Stimulated activated CD4-positive, alpha-beta T cell treated with anti-CD3 and anti-CD28 coated beads, TNF-alpha, amount 100 ng/mL, for 4 hours (primary cell): ENCODE results near the gene RFX5.
A peak's percentile ranks its signal among the peaks of the same experiment; 100 is the strongest.

Experiments used
- DNase-seq, 3 experiments: peaks; one replicate each; pipeline ENCODE4 v3.0.0-alpha.2; 2020; ENCODE audit warnings: low read depth in 3 of 3

RFX5 gene

DNA sequence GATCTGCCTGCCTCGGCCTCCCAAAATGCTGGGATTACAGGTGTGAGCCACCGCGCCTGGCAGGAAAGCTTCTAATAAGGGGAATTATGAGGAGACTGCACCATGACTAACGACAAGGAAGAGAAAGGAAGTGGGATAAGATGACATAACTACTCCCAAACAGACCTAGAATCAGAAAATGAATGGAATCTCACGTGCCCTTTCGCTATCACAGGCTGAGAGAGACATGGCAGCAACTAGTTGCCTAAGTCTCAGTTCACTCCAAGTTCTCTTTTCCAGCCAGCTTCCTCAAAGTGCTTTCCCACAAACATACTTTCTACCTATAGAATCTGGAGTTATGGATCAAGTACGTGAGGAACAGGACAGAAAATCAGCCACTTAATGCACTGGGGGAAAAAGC, 21.8 kb downstream of the RFX5 start:
- no peak for DNase-seq

DNA sequence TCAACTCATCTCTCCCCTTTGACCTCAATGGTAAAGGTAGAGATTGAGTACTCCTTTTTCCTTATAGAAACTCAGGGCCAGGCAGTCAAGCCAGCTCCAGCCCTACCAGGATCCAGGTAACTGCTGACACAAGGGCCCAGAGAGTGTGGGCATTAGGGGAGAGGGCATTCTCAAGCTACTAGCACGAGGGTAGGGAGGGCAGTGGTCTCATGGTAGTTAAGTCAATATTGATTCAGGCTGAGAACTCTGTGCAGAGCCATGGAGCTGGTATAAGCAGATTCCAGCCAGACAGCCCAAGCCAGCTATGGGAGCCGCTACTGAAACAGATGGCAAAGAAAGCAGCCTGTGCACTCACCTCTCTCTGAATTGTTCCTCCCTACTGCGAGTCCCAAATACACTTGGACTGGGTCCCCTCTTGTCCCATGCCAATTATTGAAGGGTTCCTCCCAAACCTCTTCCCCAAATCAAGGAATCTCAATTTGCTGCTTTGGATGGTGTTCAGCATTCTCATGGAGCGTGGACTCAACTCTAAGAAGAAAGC, 22.6 kb downstream of the RFX5 start:
- no peak for DNase-seq

DNA sequence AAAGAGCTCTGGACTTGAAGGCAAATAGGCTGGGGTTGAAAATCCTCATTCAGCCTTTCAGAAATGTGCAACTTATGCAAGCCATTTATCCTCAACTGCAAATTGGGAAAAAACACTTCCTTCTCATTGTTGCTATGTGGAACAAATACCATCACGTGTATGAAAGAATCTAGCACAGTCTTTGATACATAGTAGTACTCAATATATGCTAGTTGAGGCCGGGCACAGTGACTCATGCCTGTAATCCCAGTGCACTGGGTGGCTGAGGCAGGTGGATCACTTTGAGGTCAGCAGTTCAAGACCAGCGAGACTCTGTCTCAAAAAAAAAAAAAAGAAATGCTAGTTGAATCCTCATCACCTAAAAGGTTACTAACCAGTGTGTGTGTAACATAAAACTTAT, 28.1 kb downstream of the RFX5 start:
- no peak for DNase-seq

DNA sequence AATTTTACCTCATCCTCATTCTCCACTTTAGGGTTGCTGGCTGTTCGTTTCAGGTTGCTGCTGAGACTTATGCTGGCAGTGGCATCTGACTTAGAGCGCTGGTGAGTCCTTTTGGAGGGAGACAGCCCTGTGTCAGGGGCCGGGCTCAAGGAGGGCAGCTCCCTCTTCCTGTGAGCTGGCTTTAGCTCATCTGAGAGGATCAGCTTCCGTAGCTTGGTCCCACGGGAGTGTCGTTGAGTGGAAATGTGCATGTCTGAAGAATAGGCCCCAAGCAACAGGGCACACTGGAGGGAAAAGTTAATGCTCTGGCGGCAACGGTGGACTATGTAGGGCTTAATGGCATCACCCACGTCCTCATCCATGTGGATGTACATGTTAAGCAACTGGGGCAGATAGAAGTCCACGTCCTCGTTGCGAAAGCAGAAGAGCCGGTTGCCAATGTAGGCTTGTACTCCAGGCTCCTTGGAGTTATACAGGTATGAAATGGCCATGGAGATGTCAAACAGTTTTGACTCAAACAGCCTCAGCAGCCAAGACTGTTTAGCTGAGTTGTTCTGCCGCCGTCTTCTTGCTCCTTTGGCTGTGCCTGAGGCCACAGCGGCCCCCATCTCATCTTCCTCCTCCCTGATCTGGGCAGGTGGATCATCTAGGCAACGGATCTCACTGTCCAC, 31.4 kb downstream of the RFX5 start:
- DNase-seq, result no peak

DNA sequence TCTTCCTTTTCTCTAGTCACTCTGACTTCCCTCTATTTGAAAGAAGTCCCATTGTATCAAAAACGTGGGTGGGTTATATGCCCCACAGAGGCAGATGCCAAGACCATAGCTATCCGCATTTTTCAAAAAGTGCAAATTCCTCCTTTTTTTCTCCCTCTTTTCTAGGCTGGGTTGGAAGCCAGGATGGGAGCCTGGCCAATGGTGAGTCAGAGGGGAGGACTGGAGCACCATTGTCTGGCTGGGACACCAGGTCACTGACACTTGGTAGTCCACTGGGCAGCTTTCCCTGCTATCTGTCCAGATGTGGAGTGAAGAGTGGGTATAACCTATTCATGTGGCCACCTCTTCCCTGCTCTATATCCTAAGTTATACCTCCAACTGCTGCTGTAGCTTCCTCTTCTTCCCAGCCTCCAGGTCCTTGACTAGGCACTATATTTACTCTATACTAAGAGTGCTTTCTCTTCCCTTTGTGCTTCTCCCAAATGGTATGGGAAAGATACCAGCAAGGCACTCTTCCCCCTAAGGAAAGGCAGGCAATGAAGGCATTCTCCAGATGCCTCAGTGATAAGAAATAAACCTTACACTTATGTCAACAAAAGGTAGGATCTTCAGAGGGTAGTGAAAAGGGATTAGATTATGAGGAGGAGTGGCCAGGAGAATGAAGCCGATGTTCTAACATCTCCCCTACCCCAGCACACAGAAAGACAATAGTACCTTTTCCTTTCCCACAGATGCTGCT, 32.7 kb downstream of the RFX5 start:
- no peak for DNase-seq

DNA sequence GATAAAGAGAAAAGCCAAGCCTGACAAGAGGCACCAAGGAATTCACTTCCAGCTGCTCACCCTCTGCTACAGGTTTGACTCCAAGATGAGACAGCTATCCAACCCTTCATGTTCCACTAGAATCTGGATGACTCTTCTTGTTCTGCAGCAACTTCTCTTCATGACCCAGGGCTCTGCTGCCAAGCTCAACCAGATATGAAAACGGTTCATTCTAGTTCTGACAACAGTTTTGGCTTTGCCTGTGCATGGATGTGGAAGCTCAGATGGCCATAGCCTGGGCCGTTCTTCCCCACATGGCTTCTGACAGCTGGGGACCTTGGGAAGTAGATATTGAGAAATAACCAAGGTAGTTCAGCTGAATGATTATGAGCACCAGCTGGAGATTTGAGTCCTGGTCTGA, 33.6 kb downstream of the RFX5 start:
- DNase-seq, result no peak

DNA sequence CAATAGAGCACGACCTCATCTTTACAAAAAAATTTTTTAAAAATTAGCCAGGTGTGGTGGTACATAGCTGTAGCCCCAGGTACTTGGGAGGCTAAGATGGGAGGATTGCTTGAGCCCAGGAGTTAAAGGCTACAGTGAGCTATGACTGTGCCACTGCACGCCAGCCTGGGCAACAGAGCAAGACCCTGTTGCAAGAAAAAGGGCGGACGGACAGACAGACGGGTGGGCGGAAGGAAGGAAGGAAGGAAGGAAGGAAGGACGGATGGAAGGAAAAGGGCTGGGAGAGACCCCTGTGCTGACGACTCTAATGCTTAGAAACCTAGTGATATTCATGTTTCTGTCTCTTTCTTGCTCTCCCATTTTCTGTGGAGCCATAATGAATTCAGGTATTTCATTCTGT, 34.2 kb downstream of the RFX5 start:
- no peak for DNase-seq

DNA sequence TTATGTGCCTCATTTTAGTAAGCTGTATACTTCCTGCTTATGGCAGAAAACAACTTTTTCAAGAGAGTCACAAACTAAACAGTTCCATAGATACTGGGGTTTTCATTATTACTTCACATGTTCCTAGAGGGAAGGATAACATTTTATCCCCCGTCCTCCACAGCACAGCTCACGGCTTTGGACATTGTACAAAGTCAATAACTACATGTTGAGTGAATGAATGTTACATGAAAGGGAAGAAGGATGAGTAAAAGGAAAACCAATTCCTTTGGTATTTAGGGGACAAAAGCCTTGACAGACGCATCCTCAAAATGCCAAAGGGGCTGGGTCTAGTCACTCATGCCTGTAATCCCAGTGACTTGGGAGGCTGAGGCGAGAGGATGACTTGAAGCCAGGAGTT, 34.6 kb downstream of the RFX5 start:
- DNase-seq, result no peak

DNA sequence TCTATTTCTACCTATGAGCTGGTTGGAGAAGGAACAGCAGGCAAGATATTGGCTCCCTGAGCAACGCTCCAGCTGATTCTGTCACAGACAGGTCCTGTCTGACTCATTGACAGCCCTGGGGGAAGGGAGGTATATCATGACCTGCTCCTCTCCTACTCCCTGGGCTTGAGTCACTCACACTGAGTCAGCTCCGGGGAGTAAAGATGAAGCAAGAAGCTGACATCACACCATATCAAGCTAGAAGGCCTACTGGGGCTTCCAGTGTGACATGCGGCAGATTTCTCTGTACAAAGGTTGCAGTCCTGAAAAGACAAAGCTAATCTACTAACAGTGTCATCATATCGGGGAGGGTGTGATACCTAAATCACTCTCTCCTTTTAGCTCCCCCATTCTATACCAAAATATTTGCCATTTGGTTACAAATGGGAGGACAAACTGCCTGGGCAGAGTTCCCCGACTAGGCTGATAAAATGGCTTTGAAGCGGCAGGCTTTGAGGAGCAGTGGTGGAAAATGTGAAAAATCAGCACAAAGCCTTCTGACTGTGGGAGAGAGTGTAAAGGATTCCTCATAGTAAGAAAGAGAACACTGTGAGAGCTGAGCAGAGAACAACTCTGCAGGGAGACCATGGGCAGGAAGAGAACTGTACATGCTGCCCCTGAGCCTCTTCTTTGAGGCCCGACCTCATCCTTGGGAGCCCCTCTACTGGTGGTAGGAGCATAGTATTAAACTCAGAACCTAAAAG, 35.3 kb downstream of the RFX5 start:
- peak in 2 of 3 experiments; percentile 65 to 73 for DNase-seq

DNA sequence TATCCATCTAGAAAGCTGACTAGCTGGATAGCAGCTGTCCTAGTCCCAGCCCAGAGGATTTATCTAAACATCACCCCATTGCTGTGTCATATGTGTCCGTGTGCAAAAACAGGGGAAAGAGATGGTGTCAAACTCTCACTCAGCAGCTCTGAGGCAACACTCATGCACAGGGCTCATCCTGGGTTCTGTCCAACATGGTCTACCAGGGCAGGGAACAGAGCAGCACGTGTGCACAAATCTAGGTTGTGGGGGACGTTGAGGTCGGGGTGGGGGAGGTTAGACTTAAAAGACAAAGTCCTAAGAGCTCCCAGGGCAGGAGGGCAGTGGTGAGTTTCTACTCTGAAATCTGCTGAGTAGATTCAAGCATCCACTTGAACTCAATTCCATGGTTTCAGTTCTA, 36.0 kb downstream of the RFX5 start:
- DNase-seq, result no peak

DNA sequence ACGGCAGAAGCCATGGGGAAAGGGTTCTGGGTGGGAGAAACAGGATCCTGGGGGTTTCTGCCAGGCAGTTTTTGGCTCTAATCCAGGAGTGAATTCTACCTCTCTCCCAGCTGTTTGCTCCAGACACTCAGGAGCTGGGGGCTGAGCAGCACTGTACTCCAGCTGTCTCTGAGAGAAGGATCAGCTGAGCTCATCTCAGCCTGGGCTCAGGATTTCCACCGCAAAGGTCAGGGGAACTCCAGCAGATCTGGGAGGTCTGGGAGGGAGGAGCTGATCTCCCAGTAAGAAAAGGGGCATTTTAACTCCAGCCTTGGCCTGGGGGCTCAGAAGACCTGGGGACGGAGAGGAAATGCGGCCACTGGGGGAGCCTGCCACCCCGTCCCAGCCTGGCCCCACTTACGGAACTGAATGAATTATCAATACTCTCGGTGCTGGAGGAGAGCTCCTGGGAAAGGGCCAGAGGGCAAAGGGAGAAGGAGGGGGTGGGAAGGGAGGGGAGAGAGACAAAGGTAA, 37.2 kb downstream of the RFX5 start:
- no peak for DNase-seq

DNA sequence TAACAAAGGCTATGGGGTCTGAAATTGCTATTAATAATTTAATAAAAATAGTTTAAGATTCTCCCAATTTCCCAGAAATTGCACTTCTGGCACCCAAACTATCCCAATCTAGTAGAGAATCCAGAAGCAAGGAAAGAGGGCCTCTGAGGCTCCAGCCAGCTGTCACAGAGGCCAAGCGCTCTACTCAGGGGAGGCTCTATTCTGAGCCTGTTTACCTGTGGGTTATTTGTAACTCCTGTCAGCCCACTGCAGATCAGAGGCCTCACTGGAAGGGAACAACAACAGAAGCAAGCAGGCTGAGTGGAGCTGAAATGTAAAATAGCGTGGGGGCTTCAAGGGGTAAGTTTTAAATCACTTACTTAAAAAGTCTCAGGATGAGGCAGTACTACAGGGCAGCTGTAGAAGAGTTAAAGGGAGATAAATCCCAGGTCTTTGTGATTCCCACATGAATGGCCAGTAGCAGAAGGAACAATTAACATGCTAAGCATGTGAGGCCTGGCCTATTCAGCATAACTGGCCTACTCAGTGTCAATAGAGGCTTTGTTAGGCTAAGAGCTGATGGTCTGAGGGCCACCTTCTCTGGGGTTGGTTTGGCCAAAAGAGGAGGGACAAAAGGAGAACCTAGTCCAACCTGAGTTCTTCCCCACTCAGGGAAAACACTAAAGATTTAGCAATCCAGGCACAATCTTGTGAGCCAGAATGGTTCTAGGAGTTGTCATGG, 52.1 kb downstream of the RFX5 start:
- no peak for DNase-seq

DNA sequence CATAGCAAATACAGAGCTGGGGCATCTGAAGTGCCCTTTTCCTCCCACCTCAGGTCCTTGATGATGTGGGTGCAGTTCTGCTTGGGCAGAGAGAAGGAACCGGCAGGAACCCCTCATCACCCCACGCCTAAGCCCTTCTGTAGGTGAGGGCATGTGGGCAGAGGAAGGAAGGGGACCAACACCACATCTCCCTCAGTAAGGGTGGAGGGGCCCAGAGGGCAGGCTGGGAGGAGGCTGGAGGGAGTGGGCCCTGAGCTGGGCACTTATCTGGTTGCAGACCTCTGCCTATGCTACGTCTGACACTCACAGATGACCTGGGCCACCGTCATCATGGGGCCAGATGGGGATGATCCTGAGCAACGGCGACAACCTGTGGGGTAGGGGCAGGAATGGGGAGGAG, 54.0 kb downstream of the RFX5 start:
- no peak for DNase-seq

DNA sequence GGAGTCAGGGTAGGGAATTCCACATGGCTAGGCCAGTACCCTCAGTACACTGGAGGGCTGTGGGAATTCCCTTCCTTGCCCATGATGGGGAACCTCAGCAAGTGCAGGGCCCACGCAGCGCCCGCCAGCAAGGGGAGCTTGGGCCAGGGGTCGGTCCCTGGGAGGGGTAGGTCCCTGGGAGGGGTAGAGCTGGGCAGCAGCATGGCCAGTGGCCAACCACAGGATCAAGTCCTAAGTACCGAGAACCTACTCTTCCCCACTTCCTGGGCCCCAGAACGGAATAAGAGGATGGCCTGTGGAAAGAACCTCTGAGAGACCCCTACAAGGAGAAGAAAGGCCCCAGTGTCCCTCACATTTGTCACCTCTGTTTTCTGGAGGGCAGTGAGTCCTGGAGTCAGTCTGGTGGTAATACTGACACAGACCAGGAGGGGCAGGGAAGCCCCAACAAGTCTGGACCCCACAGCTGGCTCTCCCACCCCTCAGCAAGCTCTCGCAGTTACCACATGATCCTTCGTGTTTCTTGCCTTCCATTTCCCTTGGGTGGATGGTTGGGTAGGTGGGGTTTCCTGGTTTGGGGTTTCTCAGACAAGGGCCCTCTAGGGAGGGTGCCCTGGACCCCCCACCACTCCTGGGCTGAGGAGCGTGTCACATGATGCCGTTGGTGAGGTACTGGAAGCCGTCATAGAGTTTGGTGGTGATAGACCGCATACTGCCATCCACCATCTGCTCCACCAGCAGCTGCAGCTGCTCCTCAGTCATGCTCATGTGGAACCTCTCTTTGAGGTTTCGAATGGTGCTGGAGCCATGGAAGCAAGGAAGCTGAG, 54.6 kb downstream of the RFX5 start:
- no peak for DNase-seq

DNA sequence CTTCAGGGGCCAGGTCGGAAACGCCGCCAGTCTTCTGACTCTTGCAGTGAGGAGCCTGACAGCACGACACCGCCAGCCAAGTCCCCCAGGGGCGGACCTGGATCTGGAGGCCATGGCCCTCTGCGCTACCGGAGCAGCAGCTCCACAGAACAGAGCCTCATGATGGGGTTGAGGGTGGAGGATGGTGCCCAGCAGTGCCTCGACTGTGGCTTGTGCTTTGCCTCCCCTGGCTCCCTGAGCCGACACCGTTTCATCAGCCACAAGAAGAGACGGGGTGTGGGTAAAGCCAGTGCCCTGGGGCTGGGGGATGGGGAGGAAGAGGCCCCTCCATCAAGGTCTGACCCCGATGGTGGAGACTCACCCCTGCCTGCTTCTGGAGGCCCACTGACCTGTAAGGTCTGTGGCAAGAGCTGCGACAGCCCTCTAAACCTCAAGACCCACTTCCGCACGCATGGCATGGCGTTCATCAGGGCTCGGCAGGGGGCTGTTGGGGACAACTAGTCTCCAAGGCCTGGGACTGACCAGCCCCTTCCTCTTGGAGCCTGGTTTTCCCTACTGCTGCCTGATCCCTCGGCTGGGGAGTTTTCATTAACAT, 56.2 kb downstream of the RFX5 start:
- no peak for DNase-seq
